IPS-20b (cell line): ENCODE measurements around the gene PHC2.
A peak's percentile ranks its signal among the peaks of the same experiment; 100 is the strongest.
"Not testable (repeated sequence)": the region's sequence is repeated elsewhere in the genome, so short reads cannot be mapped to it uniquely, and the experiment has no call there.

Source experiments
- H3K27ac ChIP-seq: one replicate; pipeline ENCODE4 v1.5.1; 2013; ENCODE audit warnings: low read length
- H3K27me3 ChIP-seq: 2 replicates; pipeline ENCODE4 v1.6.1; 2013; ENCODE audit warnings: mild to moderate bottlenecking, low read length, inconsistent platforms; ENCODE audit not compliant: insufficient read depth
- H3K36me3 ChIP-seq: 2 replicates; pipeline ENCODE4 v1.6.1; 2013; ENCODE audit warnings: low read depth, mild to moderate bottlenecking, inconsistent platforms, low read length, moderate library complexity; ENCODE audit not compliant: insufficient read depth
- H3K4me1 ChIP-seq: 2 replicates; pipeline ENCODE4 v1.6.1; 2013; ENCODE audit warnings: mild to moderate bottlenecking, control low read depth, inconsistent platforms, low read length, moderate library complexity; ENCODE audit not compliant: insufficient read depth
- H3K4me3 ChIP-seq: 2 replicates; pipeline ENCODE4 v1.5.1; 2013; ENCODE audit warnings: mild to moderate bottlenecking, low read length, inconsistent platforms
- H3K9ac ChIP-seq: 2 replicates; pipeline ENCODE4 v1.6.1; 2013; ENCODE audit warnings: low read depth, mild to moderate bottlenecking, inconsistent platforms, low read length, moderate library complexity
- H3K9me3 ChIP-seq: 2 replicates; pipeline ENCODE4 v1.6.1; 2013; ENCODE audit warnings: mild to moderate bottlenecking, low read depth, low read length, inconsistent platforms; ENCODE audit not compliant: insufficient read depth

Gene PHC2

GRCh38 chr1:33310702-33311101 is 120.2 kb downstream of the PHC2 start:
- no peak overlapping the region for H3K27ac ChIP-seq
- no peaks in the 10 kb centered on the region for H3K36me3 ChIP-seq
- no peaks in the 10 kb centered on the region for H3K4me1 ChIP-seq
- no peak overlapping the region for H3K9ac ChIP-seq
- H3K9me3 ChIP-seq: no peaks in the 10 kb centered on the region
- no peak overlapping the region for H3K4me3 ChIP-seq
- H3K27me3 ChIP-seq: peaks cover 16% of the 10 kb centered on the region

DNA sequence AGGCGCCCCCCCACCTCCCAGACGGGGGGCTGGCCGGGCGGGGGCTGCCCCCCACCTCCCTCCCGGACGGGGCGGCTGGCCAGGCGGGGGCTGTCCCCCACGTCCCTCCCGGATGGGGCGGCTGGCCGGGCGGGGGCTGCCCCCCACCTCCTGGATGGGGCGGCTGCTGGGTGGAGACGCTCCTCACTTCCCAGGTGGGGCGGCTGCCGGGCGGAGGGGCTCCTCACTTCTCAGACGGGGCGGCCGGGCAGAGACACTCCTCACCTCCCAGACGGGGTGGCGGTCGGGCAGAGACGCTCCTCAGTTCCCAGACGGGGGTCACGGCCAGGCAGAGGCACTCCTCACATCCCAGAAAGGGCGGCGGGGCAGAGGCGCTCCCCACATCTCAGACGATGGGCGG is 121.5 kb downstream of the PHC2 start:
- not testable (repeated sequence) for H3K9me3 ChIP-seq, H3K36me3 ChIP-seq, H3K4me3 ChIP-seq, H3K27ac ChIP-seq, H3K9ac ChIP-seq, H3K4me1 ChIP-seq
- peaks cover 23% of the 10 kb centered on the region for H3K27me3 ChIP-seq

GRCh38 chr1:33307494-33307864 is 123.4 kb downstream of the PHC2 start:
- Histone ChIP-seq H3K27ac (no peak overlapping the region), H3K9me3 (no peaks in the 10 kb centered on the region), H3K4me3 (no peak overlapping the region), H3K4me1 (no peaks in the 10 kb centered on the region), H3K27me3 (peaks cover 23% of the 10 kb centered on the region), H3K36me3 (no peaks in the 10 kb centered on the region), H3K9ac (no peak overlapping the region)

DNA sequence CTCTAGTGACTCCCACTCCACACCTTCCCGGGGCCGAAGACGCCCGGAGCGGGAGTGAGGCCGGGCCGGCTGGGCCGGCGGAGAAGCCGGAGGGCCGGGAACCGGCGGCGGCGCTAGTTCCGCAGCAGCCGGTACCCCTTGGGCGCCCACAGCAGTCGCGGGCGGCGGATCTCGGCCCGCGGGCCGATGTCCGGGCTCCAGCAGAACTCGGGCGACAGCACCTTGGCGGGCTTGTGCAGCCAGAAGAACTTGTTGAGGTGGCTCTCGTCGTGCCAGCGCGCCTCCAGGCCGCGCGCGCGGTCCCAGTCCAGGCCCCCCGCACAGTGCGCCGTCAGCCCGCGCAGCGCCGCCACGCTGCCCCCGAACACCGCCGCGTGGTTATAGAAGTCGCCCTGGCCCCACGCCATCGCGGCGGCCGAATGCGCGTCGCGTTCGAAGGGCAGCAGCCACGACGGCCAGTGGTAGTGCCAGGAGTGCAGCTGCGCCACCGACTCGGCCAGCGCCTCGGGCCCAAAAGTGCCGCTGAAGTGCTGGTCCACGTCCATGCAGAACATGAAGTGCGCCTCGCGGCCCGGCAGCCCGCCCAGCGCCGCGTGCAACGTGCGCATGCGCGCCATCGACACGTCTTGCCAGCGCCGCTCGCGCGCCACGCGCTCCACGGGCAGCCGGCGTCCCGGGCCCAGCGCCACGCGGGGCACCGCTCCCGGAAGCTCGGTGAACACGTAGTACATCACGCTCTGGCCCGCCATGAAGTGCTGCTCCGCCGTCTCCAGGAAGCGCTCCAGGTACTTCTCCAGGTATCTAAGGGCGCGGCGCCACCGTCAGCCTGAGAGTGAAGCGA is 124.0 kb downstream of the PHC2 start:
- Histone ChIP-seq H3K4me3 (peak overlapping the region; percentile 38; the same call in 1 of the 2 replicates), H3K9ac (no peak overlapping the region), H3K9me3 (no peaks in the 10 kb centered on the region), H3K27me3 (peaks cover 23% of the 10 kb centered on the region), H3K36me3 (no peaks in the 10 kb centered on the region), H3K27ac (no peak overlapping the region), H3K4me1 (no peaks in the 10 kb centered on the region)

DNA sequence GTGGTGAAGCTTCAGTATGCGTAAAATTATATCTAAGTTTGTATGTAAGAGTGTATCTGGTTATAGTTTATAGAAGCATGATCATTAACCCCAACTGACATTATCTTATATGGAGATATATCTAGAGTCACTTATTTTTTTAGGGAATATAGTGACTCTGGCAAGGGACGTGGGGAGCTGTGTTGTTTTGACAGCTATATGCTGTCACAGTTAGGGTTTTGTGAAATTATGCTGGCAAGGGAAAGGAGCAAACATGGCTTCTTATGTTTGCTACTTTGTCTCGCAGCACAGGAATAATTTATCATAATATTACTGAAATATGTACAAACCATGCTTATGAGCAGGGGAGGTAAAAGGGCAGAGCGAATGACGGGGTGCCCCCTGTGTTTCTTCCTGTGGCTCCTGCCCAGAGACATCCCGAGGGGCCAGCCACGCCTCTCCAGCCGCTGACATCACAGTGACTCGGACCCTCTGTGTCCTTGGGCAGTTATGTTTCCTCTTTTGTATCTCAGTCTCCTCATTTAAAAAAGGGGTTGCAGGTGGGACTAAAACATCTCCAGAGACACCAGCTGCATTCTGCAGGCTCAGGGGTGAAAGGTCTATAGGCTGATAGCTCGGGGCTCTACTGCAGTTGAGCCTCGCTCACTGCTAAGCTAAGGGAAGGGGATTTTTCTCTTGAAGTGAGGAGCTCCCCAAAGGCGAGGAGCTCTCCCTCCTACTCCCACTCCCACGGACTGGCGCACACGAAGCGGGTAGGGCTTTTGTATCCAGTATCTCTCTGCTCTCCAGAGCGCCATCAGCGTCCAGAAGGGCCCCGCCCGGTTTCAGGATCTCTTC is 124.9 kb downstream of the PHC2 start:
- Histone ChIP-seq H3K9ac (no peak overlapping the region), H3K4me1 (no peaks in the 10 kb centered on the region), H3K27ac (no peak overlapping the region), H3K36me3 (no peaks in the 10 kb centered on the region), H3K4me3 (peak overlapping the region; percentile 38; the same call in 1 of the 2 replicates), H3K27me3 (peaks cover 23% of the 10 kb centered on the region), H3K9me3 (no peaks in the 10 kb centered on the region)

DNA sequence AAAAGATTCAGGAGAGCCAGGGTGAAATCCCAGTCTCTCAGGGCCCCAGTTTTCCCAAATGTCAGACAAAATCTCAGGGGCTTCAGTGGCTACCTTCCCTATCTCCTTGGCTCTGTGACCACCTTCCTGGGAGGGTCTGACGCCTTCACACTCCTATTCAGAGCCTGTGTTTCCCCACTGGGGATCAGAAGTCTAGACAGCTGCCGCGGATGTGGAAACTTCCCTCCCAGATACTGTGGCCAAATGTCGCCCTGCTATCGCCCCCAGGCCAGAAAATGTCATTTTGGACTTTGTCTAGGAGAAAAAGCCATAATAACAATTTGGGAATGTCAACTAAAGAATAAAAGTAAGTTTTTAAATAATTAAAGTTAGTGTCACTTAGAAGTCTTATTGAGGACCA is 125.9 kb downstream of the PHC2 start:
- H3K4me1 ChIP-seq: no peaks in the 10 kb centered on the region; the same call in 1 of the 2 replicates
- H3K36me3 ChIP-seq: no peaks in the 10 kb centered on the region
- no peaks in the 10 kb centered on the region for H3K9me3 ChIP-seq
- no peak overlapping the region for H3K4me3 ChIP-seq
- H3K27me3 ChIP-seq: peaks cover 23% of the 10 kb centered on the region
- H3K9ac ChIP-seq: no peak overlapping the region
- no peak overlapping the region for H3K27ac ChIP-seq

- Histone ChIP-seq H3K4me3 (no peak overlapping the region), H3K4me1 (no peaks in the 10 kb centered on the region; the same call in 1 of the 2 replicates), H3K36me3 (peaks cover 16% of the 10 kb centered on the region), H3K9me3 (no peaks in the 10 kb centered on the region), H3K9ac (no peak overlapping the region), H3K27me3 (peaks cover 23% of the 10 kb centered on the region), H3K27ac (no peak overlapping the region)
These were observed 128.6 kb downstream of the PHC2 start for GRCh38 chr1:33302325-33302724.

- Histone ChIP-seq H3K9ac (no peak overlapping the region), H3K27me3 (peaks cover 15% of the 10 kb centered on the region), H3K27ac (no peak overlapping the region), H3K4me3 (no peak overlapping the region), H3K9me3 (no peaks in the 10 kb centered on the region), H3K4me1 (no peaks in the 10 kb centered on the region; the same call in 1 of the 2 replicates), H3K36me3 (peaks cover 25% of the 10 kb centered on the region)
These were observed 129.5 kb downstream of the PHC2 start for GRCh38 chr1:33301273-33301984.

- H3K36me3 ChIP-seq: peaks cover 32% of the 10 kb centered on the region
- no peak overlapping the region for H3K27ac ChIP-seq
- H3K4me3 ChIP-seq: no peak overlapping the region
- H3K9me3 ChIP-seq: no peaks in the 10 kb centered on the region
- no peaks in the 10 kb centered on the region; the same call in 1 of the 2 replicates for H3K4me1 ChIP-seq
- H3K9ac ChIP-seq: no peak overlapping the region
- H3K27me3 ChIP-seq: peaks cover 7% of the 10 kb centered on the region
These were observed 130.2 kb downstream of the PHC2 start for GRCh38 chr1:33300673-33301072.

DNA sequence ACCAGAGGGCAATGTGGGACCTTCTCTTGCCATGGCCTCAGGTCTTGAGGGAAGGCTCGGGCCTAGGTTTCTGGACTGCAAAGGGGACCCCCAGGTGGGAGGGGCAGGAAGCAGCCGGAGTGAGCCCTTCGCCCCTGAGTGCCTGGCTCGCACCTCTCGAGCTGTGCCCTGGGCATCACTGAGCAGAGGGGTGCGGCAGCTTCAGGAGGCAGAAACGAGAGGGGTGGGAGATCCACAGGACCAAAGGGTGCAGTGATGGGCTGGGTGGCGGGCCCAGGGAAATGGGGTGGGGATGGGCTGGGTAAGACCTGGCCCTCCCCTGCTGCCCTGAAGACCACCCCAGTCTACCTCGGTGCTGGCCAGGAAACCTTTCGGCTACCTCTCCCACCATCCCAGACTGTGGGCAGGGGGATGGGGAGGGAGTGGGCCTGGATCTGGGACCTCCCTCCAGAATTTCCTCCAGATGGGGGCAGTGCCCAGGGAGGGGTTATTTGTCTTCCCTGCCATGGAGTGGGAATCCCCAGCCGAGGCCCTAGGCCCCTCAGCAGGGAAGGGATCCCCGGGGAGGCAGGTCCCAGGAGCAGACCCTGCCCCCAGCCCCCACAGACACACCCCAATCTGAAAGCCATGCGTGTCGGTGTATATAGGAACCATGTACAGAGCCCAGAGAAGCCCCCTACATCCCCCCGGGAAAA is 131.3 kb downstream of the PHC2 start:
- Histone ChIP-seq H3K4me3 (no peak overlapping the region), H3K27me3 (no peaks in the 10 kb centered on the region), H3K27ac (no peak overlapping the region), H3K36me3 (peaks cover 37% of the 10 kb centered on the region), H3K4me1 (no peaks in the 10 kb centered on the region; the same call in 1 of the 2 replicates), H3K9me3 (no peaks in the 10 kb centered on the region), H3K9ac (no peak overlapping the region)
